Measurements from ENCODE around the gene CHRNA3.

The CHRNA3 gene

GRCh38 chr15:78604420-78604819 lies 16.4 kb downstream of the CHRNA3 start:
- Histone ChIP-seq H3K36me3 (replicated peaks) (no peaks in the 10 kb centered on the region), H3K27me3 (replicated peaks) (no peaks in the 10 kb centered on the region), H3K27ac (no peak overlapping the region), H3K4me3 (ENCODE audit: low read depth, low read length) (no peak overlapping the region)
- DNase-seq: no peak
- in situ Hi-C loops (cut with HindIII; ENCODE audit: low pct_ligation_motif_present, low sequenced_read_pairs): no loop called here
- TF ChIP-seq, protein P1, sequence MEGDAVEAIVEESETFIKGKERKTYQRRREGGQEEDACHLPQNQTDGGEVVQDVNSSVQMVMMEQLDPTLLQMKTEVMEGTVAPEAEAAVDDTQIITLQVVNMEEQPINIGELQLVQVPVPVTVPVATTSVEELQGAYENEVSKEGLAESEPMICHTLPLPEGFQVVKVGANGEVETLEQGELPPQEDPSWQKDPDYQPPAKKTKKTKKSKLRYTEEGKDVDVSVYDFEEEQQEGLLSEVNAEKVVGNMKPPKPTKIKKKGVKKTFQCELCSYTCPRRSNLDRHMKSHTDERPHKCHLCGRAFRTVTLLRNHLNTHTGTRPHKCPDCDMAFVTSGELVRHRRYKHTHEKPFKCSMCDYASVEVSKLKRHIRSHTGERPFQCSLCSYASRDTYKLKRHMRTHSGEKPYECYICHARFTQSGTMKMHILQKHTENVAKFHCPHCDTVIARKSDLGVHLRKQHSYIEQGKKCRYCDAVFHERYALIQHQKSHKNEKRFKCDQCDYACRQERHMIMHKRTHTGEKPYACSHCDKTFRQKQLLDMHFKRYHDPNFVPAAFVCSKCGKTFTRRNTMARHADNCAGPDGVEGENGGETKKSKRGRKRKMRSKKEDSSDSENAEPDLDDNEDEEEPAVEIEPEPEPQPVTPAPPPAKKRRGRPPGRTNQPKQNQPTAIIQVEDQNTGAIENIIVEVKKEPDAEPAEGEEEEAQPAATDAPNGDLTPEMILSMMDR (IDR thresholded peaks at IDR 0.05; ENCODE audit: low read depth, low read length, missing control alignments): no peak

GRCh38 chr15:78603467-78603866 lies 17.3 kb downstream of the CHRNA3 start:
- Histone ChIP-seq H3K27ac (no peak overlapping the region), H3K36me3 (replicated peaks) (no peaks in the 10 kb centered on the region), H3K4me3 (ENCODE audit: low read depth, low read length) (no peak overlapping the region), H3K27me3 (replicated peaks) (no peaks in the 10 kb centered on the region)
- no peak for DNase-seq
- TF ChIP-seq, protein P1 (IDR thresholded peaks at IDR 0.05; ENCODE audit: low read depth, low read length, missing control alignments): no peak
- in situ Hi-C loops (cut with HindIII; ENCODE audit: low pct_ligation_motif_present, low sequenced_read_pairs): no loop called here

DNA sequence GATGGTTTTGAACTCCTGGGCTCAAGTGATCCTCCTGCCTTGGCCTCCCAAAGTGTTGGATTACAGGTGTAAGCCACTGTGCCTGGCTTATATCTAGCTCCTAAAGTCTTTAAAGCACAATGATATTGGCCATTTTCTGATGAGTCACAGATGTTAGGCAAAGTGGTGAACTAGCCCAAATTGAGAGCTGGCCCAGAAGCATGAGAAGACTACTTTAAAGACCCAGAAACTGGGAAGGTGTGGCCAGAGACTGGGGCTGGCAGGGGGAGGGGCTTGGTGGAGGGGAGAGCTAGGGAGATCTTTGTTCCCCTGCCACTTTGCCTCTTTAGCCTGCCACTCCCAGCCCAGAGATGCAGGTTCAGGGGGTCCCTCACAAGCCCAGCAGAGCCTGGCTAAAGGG lies 21.6 kb downstream of the CHRNA3 start:
- TF ChIP-seq, protein P1 (IDR thresholded peaks at IDR 0.05; ENCODE audit: low read depth, low read length, missing control alignments): no peak
- DNase-seq: no peak
- Histone ChIP-seq H3K36me3 (replicated peaks) (no peaks in the 10 kb centered on the region), H3K27me3 (replicated peaks) (no peaks in the 10 kb centered on the region), H3K27ac (no peak overlapping the region), H3K4me3 (ENCODE audit: low read depth, low read length) (no peak overlapping the region)
- in situ Hi-C loops (cut with HindIII; ENCODE audit: low pct_ligation_motif_present, low sequenced_read_pairs): no loop called here

GRCh38 chr15:78598348-78598747 lies 22.4 kb downstream of the CHRNA3 start:
- Histone ChIP-seq H3K27me3 (replicated peaks) (no peaks in the 10 kb centered on the region), H3K36me3 (replicated peaks) (no peaks in the 10 kb centered on the region), H3K27ac (no peak overlapping the region), H3K4me3 (ENCODE audit: low read depth, low read length) (no peak overlapping the region)
- no peak for DNase-seq
- in situ Hi-C loops (cut with HindIII; ENCODE audit: low pct_ligation_motif_present, low sequenced_read_pairs): no loop called here
- TF ChIP-seq, protein P1 (IDR thresholded peaks at IDR 0.05; ENCODE audit: low read depth, low read length, missing control alignments): no peak

GRCh38 chr15:78597583-78597982 lies 23.2 kb downstream of the CHRNA3 start:
- Histone ChIP-seq H3K4me3 (ENCODE audit: low read depth, low read length) (no peak overlapping the region), H3K36me3 (replicated peaks) (no peaks in the 10 kb centered on the region), H3K27me3 (replicated peaks) (no peaks in the 10 kb centered on the region), H3K27ac (no peak overlapping the region)
- DNase-seq: no peak
- in situ Hi-C loops (cut with HindIII; ENCODE audit: low pct_ligation_motif_present, low sequenced_read_pairs): no loop called here
- TF ChIP-seq, protein P1 (IDR thresholded peaks at IDR 0.05; ENCODE audit: low read depth, low read length, missing control alignments): no peak

GRCh38 chr15:78574944-78575343 lies 45.9 kb downstream of the CHRNA3 start:
- TF ChIP-seq, protein P1 (IDR thresholded peaks at IDR 0.05; ENCODE audit: low read depth, low read length, missing control alignments): no peak
- Histone ChIP-seq H3K27ac (no peak overlapping the region), H3K4me3 (ENCODE audit: low read depth, low read length) (no peak overlapping the region), H3K27me3 (replicated peaks) (no peaks in the 10 kb centered on the region), H3K36me3 (replicated peaks) (no peaks in the 10 kb centered on the region)
- in situ Hi-C loops (cut with HindIII; ENCODE audit: low pct_ligation_motif_present, low sequenced_read_pairs): no loop called here
- DNase-seq: no peak
